HEK293 (cell line): Measurements from ENCODE around the gene CABP1.

ENCODE experiments used
- CTCF ChIA-PET: fragments of 350-600 bp; formaldehyde crosslinking; extraction: SDS; loops from one replicate; lab custom pipeline; 2021; ENCODE audit warnings: antibody characterized with exemption; lab: Yijun Ruan, JAX
- POLR2A ChIA-PET: fragments of 300-600 bp; formaldehyde crosslinking; extraction: SDS; loops from one replicate; lab custom pipeline; 2020; ENCODE audit warnings: antibody characterized with exemption, inconsistent platforms; lab: Yijun Ruan, JAX
- H3K27ac ChIP-seq: fragments of 200-500 bp; sonication (Bioruptor generic); 2 replicates; pipeline ENCODE4 v1.5.1; 2014; ENCODE audit warnings: low read depth, low read length, control low read depth, inconsistent platforms; ENCODE audit errors: extremely low read depth
- H3K36me3 ChIP-seq, 2 experiments: fragments of 200-500 bp in 1 of 2; sonication (Bioruptor generic) in 1 of 2; 1 replicate in 1 of 2; 2 replicates in 1 of 2; pipeline ENCODE4 v1.5.1; 2014 to 2017; ENCODE audit warnings: inconsistent platforms in 2 of 2, low read length in 2 of 2; ENCODE audit not compliant: control insufficient read depth in 2 of 2, insufficient read depth in 1 of 2
- H3K4me1 ChIP-seq: fragments of 200-500 bp; sonication (Bioruptor generic); 2 replicates; pipeline ENCODE4 v1.5.1; 2014; ENCODE audit warnings: mild to moderate bottlenecking, low read length, inconsistent platforms; ENCODE audit not compliant: control insufficient read depth, insufficient read depth
- H3K4me3 ChIP-seq: 2 replicates; pipeline ENCODE4 v1.5.1; 2011; ENCODE audit warnings: low read depth, mild to moderate bottlenecking, control low read depth, low read length, moderate library complexity
- H3K9me3 ChIP-seq: fragments of 200-500 bp; sonication (Bioruptor generic); 2 replicates; pipeline ENCODE4 v1.5.1; 2014; ENCODE audit warnings: low read depth, low read length, inconsistent platforms; ENCODE audit not compliant: control insufficient read depth, insufficient read depth
- GLIS1 ChIP-seq: fragments of 450-650 bp; formaldehyde crosslinking; IDR thresholded peaks from 2 replicates; pipeline ENCODE4 v1.5.1; 2016; ENCODE audit warnings: missing biosample characterization, missing genetic modification characterization
- KLF16 ChIP-seq: fragments of 450-650 bp; formaldehyde crosslinking; IDR thresholded peaks from 2 replicates; pipeline ENCODE4 v1.5.1; 2017; ENCODE audit warnings: missing biosample characterization, missing genetic modification characterization
- KLF8 ChIP-seq: fragments of 450-650 bp; formaldehyde crosslinking; IDR thresholded peaks from 2 replicates; pipeline ENCODE4 v1.5.1; 2016; ENCODE audit warnings: missing biosample characterization, missing genetic modification characterization
- KLF9 ChIP-seq: fragments of 450-650 bp; formaldehyde crosslinking; IDR thresholded peaks from 2 replicates; pipeline ENCODE4 v1.5.1; 2016; ENCODE audit warnings: missing biosample characterization, missing genetic modification characterization, low read depth
- PRDM4 ChIP-seq: fragments of 450-650 bp; formaldehyde crosslinking; IDR thresholded peaks from 2 replicates; pipeline ENCODE4 v1.5.1; 2017; ENCODE audit warnings: missing biosample characterization, missing genetic modification characterization
- SCRT1 ChIP-seq: fragments of 450-650 bp; formaldehyde crosslinking; IDR thresholded peaks from 2 replicates; pipeline ENCODE4 v1.5.1; 2016; ENCODE audit warnings: missing biosample characterization, missing genetic modification characterization, borderline replicate concordance
- SP3 ChIP-seq: fragments of 450-650 bp; formaldehyde crosslinking; IDR thresholded peaks from 2 replicates; pipeline ENCODE4 v1.5.1; 2016; ENCODE audit warnings: missing biosample characterization, missing genetic modification characterization
- SP7 ChIP-seq: fragments of 450-650 bp; formaldehyde crosslinking; IDR thresholded peaks from 2 replicates; pipeline ENCODE4 v1.5.1; 2016; ENCODE audit warnings: missing biosample characterization, missing genetic modification characterization
- ZBTB21 ChIP-seq: fragments of 450-650 bp; formaldehyde crosslinking; IDR thresholded peaks from 2 replicates; pipeline ENCODE4 v1.5.1; 2017; ENCODE audit warnings: missing biosample characterization, missing genetic modification characterization
- ZBTB26 ChIP-seq: fragments of 450-650 bp; formaldehyde crosslinking; optimal IDR thresholded peaks from 2 replicates; pipeline ENCODE3; 2016; ENCODE audit warnings: missing biosample characterization, mild to moderate bottlenecking, missing genetic modification characterization
- ZBTB48 ChIP-seq: fragments of 450-650 bp; formaldehyde crosslinking; IDR thresholded peaks from 2 replicates; pipeline ENCODE4 v1.5.1; 2016; ENCODE audit warnings: missing biosample characterization, missing genetic modification characterization
- ZBTB8A ChIP-seq: fragments of 450-650 bp; formaldehyde crosslinking; IDR thresholded peaks from 2 replicates; pipeline ENCODE4 v1.5.1; 2016; ENCODE audit warnings: missing biosample characterization, missing genetic modification characterization
- ZNF19 ChIP-seq: fragments of 450-650 bp; formaldehyde crosslinking; IDR thresholded peaks from 2 replicates; pipeline ENCODE4; 2016; ENCODE audit warnings: missing biosample characterization, missing genetic modification characterization, low read depth
- ZNF335 ChIP-seq: fragments of 450-650 bp; formaldehyde crosslinking; conservative IDR thresholded peaks from 2 replicates; pipeline ENCODE4 v1.5.1; 2016; ENCODE audit warnings: missing biosample characterization, missing genetic modification characterization
- ZNF354C ChIP-seq: fragments of 450-650 bp; formaldehyde crosslinking; IDR thresholded peaks from 2 replicates; pipeline ENCODE4 v1.5.1; 2016; ENCODE audit warnings: missing biosample characterization, missing genetic modification characterization, low read depth, borderline replicate concordance
- ZNF398 ChIP-seq: fragments of 450-650 bp; formaldehyde crosslinking; IDR thresholded peaks from 2 replicates; pipeline ENCODE4 v1.5.1; 2017; ENCODE audit warnings: missing biosample characterization, missing genetic modification characterization
- ZNF600 ChIP-seq: fragments of 450-650 bp; formaldehyde crosslinking; IDR thresholded peaks from 2 replicates; pipeline ENCODE4 v1.5.1; 2016; ENCODE audit warnings: missing biosample characterization, missing genetic modification characterization
- ZSCAN30 ChIP-seq: fragments of 450-650 bp; IDR thresholded peaks from 2 replicates; pipeline ENCODE4 v1.5.1; 2018; ENCODE audit warnings: missing biosample characterization, mild to moderate bottlenecking, missing genetic modification characterization, moderate library complexity
- TF ChIP-seq, protein P1 (sequence below): fragments of 450-650 bp; formaldehyde crosslinking; IDR thresholded peaks from 2 replicates; pipeline ENCODE4 v1.5.1; 2016; ENCODE audit warnings: missing biosample characterization, missing genetic modification characterization
- TF ChIP-seq, protein P2 (sequence below): fragments of 450-650 bp; formaldehyde crosslinking; IDR thresholded peaks from 2 replicates; pipeline ENCODE4 v1.5.1; 2016; ENCODE audit warnings: missing biosample characterization, missing genetic modification characterization
- TF ChIP-seq, protein P3 (sequence below): fragments of 450-650 bp; formaldehyde crosslinking; IDR thresholded peaks from 2 replicates; pipeline ENCODE4 v1.5.1; 2016; ENCODE audit warnings: missing biosample characterization, missing genetic modification characterization

CABP1 gene

GRCh38 chr12:120639771-120640721, at the start of gene CABP1:
TSS of gene CABP1 (plus strand) at chr12:120640626. CDS start at chr12:120640686, 60 bp downstream.
- peak within 1 kb of the TSS; percentile 56; the same call in 1 of the 2 replicates for H3K27ac ChIP-seq
- CTCF ChIA-PET, result interaction anchor here (0.7 to 3.5 kb wide), 4 partner anchors 9 to 370 kb away, joined by 4 to 21 read pairs (median 12); partner anchors contain the start of gene POP5
- H3K4me3 ChIP-seq, result peak within 1 kb of the TSS; percentile 41
- TF ChIP-seq ZBTB48 (tag by site-specific recombination), result peak; percentile 79
- no peak for TF ChIP-seq PRDM4 (tag by site-specific recombination)
- TF ChIP-seq, protein P1, sequence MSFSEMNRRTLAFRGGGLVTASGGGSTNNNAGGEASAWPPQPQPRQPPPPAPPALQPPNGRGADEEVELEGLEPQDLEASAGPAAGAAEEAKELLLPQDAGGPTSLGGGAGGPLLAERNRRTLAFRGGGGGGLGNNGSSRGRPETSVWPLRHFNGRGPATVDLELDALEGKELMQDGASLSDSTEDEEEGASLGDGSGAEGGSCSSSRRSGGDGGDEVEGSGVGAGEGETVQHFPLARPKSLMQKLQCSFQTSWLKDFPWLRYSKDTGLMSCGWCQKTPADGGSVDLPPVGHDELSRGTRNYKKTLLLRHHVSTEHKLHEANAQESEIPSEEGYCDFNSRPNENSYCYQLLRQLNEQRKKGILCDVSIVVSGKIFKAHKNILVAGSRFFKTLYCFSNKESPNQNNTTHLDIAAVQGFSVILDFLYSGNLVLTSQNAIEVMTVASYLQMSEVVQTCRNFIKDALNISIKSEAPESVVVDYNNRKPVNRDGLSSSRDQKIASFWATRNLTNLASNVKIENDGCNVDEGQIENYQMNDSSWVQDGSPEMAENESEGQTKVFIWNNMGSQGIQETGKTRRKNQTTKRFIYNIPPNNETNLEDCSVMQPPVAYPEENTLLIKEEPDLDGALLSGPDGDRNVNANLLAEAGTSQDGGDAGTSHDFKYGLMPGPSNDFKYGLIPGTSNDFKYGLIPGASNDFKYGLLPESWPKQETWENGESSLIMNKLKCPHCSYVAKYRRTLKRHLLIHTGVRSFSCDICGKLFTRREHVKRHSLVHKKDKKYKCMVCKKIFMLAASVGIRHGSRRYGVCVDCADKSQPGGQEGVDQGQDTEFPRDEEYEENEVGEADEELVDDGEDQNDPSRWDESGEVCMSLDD (tag by site-specific recombination), result peak; percentile 57
- peak; percentile 88; the same call in 1 of the 2 replicates for TF ChIP-seq ZNF600 (tag by site-specific recombination)
- 0 out of 2 replicates have a peak, but pooled peaks have one; percentile 54 for TF ChIP-seq SP7 (tag by site-specific recombination)
- TF ChIP-seq ZNF335 (tag by site-specific recombination), result peak; percentile 90
- TF ChIP-seq SCRT1 (tag by site-specific recombination), result no peak
- TF ChIP-seq KLF9 (tag by site-specific recombination), result peak; percentile 67; the same call in 1 of the 2 replicates
- peak; percentile 68 for TF ChIP-seq ZBTB21 (tag by site-specific recombination)
- TF ChIP-seq GLIS1 (tag by site-specific recombination), result peak; percentile 100
- TF ChIP-seq SP3 (tag by site-specific recombination), result peak; percentile 63
- no peak for TF ChIP-seq ZNF19 (tag by site-specific recombination)
- TF ChIP-seq, protein P2, sequence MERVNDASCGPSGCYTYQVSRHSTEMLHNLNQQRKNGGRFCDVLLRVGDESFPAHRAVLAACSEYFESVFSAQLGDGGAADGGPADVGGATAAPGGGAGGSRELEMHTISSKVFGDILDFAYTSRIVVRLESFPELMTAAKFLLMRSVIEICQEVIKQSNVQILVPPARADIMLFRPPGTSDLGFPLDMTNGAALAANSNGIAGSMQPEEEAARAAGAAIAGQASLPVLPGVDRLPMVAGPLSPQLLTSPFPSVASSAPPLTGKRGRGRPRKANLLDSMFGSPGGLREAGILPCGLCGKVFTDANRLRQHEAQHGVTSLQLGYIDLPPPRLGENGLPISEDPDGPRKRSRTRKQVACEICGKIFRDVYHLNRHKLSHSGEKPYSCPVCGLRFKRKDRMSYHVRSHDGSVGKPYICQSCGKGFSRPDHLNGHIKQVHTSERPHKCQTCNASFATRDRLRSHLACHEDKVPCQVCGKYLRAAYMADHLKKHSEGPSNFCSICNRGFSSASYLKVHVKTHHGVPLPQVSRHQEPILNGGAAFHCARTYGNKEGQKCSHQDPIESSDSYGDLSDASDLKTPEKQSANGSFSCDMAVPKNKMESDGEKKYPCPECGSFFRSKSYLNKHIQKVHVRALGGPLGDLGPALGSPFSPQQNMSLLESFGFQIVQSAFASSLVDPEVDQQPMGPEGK (tag by site-specific recombination), result peak; percentile 71
- TF ChIP-seq KLF16 (tag by site-specific recombination), result 0 out of 2 replicates have a peak, but pooled peaks have one; percentile 42
- TF ChIP-seq ZNF398 (tag by site-specific recombination), result 0 out of 2 replicates have a peak, but pooled peaks have one; percentile 28
- TF ChIP-seq ZBTB26, result peak; percentile 50
- 0 out of 2 replicates have a peak, but pooled peaks have one; percentile 37 for TF ChIP-seq ZBTB8A (tag by site-specific recombination)
- TF ChIP-seq, protein P3, sequence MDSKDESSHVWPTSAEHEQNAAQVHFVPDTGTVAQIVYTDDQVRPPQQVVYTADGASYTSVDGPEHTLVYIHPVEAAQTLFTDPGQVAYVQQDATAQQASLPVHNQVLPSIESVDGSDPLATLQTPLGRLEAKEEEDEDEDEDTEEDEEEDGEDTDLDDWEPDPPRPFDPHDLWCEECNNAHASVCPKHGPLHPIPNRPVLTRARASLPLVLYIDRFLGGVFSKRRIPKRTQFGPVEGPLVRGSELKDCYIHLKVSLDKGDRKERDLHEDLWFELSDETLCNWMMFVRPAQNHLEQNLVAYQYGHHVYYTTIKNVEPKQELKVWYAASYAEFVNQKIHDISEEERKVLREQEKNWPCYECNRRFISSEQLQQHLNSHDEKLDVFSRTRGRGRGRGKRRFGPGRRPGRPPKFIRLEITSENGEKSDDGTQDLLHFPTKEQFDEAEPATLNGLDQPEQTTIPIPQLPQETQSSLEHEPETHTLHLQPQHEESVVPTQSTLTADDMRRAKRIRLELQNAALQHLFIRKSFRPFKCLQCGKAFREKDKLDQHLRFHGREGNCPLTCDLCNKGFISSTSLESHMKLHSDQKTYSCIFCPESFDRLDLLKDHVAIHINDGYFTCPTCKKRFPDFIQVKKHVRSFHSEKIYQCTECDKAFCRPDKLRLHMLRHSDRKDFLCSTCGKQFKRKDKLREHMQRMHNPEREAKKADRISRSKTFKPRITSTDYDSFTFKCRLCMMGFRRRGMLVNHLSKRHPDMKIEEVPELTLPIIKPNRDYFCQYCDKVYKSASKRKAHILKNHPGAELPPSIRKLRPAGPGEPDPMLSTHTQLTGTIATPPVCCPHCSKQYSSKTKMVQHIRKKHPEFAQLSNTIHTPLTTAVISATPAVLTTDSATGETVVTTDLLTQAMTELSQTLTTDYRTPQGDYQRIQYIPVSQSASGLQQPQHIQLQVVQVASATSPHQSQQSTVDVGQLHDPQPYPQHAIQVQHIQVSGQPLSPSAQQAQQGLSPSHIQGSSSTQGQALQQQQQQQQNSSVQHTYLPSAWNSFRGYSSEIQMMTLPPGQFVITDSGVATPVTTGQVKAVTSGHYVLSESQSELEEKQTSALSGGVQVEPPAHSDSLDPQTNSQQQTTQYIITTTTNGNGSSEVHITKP (tag by site-specific recombination), result peak; percentile 67
- TF ChIP-seq ZSCAN30, result 0 out of 2 replicates have a peak, but pooled peaks have one; percentile 41
- peak; percentile 55; the same call in 1 of the 2 replicates for TF ChIP-seq KLF8 (tag by site-specific recombination)
- no peak for TF ChIP-seq ZNF354C

More at GRCh38 chr12:120639771-120640721, at the start of gene CABP1:
- Histone ChIP-seq H3K36me3 (no peaks in the 10 kb centered on the region), H3K9me3 (no peaks in the 10 kb centered on the region), H3K4me1 (peaks cover 5% of the 10 kb centered on the region; the same call in 1 of the 2 replicates)
- POLR2A ChIA-PET, result interaction anchor here (1.2 kb wide), 1 partner anchor 9 kb away, joined by 3 read pairs; no protein-coding TSS in a partner anchor
